Inflammatory macrophage (primary cell): ENCODE data around the gene ABHD16B.

Source experiments
- DNase-seq, 2 donors: peaks; one replicate each; pipeline ENCODE4 v3.0.0-alpha.2; 2020 to 2022
- total RNA-seq, 18 experiments: gene quantifications; one replicate each; lab custom pipeline; 2026; ENCODE audit warnings: mixed read lengths in 6 of 18, inconsistent platforms in 2 of 18; lab: John Stamatoyannopoulos, UW

Gene ABHD16B
- 0 to 0.08 (median 0) reads per million in 18 experiments for total RNA-seq

DNA sequence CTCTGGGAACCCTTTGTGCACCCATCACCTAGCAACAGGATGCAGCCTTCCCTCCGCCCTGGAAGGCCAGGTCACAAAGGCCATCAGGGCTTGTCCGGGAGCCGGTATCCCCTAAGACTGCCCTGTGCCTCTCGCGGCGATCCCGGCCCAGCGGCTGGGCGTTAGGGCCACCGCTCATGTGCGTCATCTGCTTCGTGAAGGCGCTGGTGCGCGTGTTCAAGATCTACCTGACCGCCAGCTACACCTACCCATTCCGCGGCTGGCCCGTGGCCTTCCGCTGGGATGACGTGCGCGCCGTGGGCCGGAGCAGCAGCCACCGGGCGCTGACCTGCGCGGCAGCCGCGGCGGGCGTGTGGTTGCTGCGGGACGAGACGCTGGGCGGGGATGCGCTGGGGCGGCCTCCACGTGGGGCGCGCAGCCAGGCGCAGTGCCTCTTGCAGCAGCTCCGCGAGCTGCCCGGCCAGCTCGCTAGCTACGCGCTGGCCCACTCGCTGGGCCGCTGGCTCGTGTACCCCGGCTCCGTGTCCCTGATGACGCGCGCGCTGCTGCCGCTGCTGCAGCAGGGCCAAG is at the start of gene ABHD16B:
TSS of gene ABHD16B (plus strand) at position 134 of the 570 bp plus-strand sequence. CDS start at position 177, 43 bp downstream.
- no peak for DNase-seq

DNA sequence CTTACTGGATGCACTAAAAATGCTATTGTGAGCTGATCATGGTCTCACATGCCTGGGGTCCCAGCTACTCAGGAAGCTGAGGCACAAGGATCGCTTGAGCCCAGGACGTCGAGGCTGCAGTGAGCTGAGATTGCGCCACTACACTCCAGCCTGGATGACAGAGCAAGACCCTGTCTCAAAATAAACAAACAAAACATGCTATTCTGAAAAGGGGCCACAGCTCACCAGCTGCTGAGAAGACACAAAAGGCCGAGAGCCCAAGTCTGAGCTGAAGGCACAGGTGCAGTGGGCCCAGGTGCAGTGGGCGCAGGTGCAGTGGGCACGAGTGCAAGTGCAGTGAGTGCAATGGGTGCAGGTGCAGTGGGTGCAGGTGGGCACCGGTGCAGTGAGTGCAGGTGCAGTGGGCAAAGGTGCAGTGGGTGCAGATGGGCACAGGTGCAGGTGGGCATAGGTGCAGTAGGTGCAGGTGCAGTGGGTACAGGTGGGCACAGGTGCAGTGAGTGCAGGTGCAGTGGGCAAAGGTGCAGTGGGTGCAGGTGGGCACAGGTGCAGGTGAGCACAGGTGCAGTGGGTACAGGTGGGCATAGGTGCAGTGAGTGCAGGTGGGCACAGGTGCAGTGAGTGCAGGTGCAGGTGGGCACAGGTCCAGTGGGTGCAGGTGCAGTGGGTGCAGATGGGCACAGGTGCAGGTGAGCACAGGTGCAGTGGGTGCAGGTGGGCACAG is 46.2 kb upstream of the ABHD16B start:
- DNase-seq = peak in 1 of 2 donors; percentile 15

DNA sequence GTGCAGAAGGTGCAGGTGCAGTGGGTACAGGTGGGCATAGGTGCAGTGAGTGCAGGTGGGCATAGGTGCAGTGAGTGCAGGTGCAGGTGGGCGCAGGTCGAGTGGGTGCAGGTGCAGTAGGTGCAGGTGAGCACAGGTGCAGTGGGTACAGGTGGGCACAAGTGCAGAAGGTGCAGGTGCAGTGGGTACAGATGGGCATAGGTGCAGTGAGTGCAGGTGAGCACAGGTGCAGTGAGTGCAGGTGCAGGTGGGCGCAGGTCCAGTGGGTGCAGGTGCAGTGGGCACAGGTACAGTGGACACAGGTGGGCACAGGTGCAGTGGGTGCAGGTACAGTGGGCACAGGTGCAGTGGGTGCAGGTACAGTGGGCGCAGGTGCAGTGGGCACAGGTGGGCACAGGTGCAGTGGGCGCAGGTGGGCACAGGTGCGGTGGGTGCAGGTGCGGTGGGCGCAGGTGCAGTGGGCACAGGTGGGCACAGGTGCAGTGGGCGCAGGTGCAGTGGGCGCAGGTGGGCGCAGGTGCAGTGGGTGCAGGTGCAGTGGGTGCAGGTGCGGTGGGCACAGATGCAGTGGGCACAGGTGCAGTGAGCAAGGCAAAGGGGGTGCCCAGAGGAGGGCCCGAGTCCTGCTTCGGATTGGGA is 45.6 kb upstream of the ABHD16B start:
- peak in 1 of 2 donors; percentile 8 for DNase-seq

- no peak for DNase-seq
Observed at GRCh38 chr20:63819224-63819921, 41.9 kb upstream of the ABHD16B start.

GRCh38 chr20:63821811-63822210 is 39.5 kb upstream of the ABHD16B start:
- DNase-seq = no peak

- peak; percentile 90 to 96 for DNase-seq
Observed at GRCh38 chr20:63822276-63822696, 39.0 kb upstream of the ABHD16B start.

DNA sequence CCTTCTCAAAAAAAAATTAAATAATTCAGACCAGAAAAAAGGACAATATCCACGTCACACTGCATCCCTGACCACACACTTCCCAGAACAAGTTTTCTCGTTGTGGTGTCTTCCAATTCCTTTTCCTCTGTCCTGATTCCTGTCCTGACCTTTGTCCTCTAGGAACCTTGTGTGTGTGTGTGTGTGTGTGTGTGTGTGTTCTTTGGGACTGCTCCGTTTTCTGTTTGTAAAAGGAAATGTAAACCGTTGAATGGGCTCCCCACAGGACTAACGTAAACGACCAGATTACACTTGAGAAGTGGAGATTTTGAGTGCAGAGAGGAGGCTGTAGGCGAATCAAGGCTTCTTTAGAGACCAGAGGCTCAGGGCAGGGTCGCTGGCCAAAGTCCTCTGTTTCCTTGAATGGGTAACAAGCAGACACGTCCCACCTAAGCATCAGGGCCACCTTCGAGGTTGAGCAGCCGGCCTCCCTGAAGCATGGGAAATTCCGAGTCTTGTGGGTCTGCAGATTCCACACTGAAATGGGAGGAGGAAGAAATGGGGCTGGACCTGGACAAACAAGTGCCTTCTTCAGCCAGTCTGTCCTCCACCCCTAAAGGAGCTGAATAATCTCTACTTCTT is 37.5 kb upstream of the ABHD16B start:
- no peak for DNase-seq

DNA sequence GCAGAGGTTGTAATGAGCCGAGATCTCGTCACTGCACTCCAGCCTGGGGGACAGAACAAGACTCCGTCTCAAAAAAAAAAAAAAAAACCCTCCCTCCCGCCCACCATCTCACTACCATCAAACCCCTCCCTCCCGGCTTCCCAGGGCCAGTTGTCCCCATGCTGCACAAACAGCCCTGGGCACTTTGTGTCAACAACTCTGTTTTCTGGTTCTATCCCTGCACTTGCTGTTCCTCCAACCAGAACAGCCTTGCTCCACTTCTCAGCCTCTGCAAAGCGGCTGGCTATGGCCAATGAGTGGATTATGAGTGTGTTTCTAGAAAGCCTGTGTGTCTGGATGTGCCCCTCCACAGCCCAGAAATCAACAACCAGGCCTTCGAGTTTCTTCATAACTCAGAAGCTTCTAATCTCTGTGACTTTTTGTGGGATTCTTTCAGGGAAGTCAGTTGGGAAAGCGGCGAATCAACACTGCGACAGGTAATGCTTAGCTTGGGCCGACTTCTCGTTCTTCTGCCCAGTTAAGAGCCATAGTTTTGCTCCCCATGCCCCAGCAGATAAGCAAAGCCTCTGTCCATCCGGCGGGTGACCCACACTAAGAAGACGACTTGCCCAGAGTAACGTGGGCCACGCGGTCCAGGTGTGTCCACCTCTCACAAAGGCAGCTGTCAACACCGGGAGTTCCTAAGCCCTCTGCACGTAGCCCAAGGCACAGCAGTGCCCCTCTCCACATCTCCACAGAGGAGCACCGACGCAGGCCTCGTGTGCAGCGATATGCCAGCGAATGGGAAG is 35.8 kb upstream of the ABHD16B start:
- no peak for DNase-seq

GRCh38 chr20:63826753-63827152 is 34.5 kb upstream of the ABHD16B start:
- DNase-seq = no peak

- DNase-seq = no peak
Observed at GRCh38 chr20:63828124-63828523, 33.2 kb upstream of the ABHD16B start.

GRCh38 chr20:63828545-63828944 is 32.8 kb upstream of the ABHD16B start:
- no peak for DNase-seq

- no peak for DNase-seq
Observed at GRCh38 chr20:63828951-63829350, 32.3 kb upstream of the ABHD16B start.

GRCh38 chr20:63829603-63829944 is 31.7 kb upstream of the ABHD16B start:
- no peak for DNase-seq

- no peak for DNase-seq
Observed at GRCh38 chr20:63829945-63830835, 31.1 kb upstream of the ABHD16B start.

GRCh38 chr20:63830841-63831588 is 30.3 kb upstream of the ABHD16B start, which contains the start of gene ZBTB46:
TSS of gene ZBTB46 (minus strand) at chr20:63831264. CDS start at chr20:63790757, 40,507 bp downstream.
- DNase-seq = peak; percentile 21 to 79

DNA sequence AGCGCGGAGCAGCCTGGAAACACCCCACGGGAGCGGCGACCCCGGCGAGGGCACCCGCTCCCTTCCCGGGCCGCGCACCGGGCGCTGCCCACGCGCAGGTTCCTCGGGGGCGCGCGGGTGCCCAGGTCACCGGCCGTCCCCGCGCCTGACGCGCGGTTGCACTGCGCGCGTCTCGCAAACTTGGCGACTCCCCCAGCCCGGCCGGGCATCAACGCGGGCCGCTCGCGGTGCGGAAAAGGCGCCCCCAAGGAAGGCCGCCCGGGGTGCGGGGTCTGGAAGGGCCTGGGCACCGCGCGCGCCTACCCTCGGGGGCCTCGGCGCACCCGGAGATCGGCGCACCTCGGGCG is 29.7 kb upstream of the ABHD16B start:
- DNase-seq = peak in 1 of 2 donors; percentile 38

- DNase-seq = peak in 1 of 2 donors; percentile 45
Observed at GRCh38 chr20:63831993-63832686, 29.2 kb upstream of the ABHD16B start.

DNA sequence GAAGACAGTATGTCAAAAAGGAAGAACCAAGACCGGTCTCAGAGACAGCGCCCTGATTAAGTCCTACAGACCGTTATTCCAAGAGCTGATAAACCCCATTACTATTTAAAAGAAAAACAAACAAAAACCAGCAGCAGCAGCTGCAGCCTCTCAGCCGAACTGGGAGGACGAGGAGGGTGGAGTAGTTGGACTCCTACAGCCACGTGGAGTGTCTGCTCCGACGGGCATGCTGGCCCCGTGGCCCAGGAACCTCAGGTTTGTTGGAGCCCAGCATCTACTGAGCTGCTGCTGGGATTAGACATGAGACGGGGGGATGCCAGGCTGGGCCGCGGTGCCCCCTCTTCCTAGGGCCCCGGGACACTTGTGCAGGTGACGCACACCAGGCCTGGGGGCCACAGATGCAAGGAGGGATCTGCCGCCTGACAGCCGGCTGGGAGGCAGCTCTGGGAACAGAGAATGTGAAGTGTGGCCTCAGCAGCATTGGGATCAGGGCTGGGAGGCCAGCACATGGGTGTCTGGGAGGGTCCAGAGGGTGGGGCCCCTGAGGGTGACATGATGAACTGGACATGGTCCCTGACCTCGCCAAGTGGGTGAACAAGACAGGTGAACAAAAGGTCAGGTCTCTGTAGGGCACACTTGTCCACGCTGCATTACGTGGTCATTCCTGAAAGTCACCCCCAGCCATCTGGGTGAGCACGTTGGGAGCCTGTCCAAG is 27.4 kb upstream of the ABHD16B start:
- no peak for DNase-seq

- DNase-seq = no peak
Observed at GRCh38 chr20:63834491-63834880, 26.8 kb upstream of the ABHD16B start.
